Stimulated activated CD4-positive, alpha-beta T cell treated with anti-CD3 and anti-CD28 coated beads, Interleukin-15, amount 100 ng/mL, for 24 hours (primary cell): ENCODE results near the gene UGT8.
"Not testable (repeated sequence)": the region's sequence is repeated elsewhere in the genome, so short reads cannot be mapped to it uniquely, and the experiment has no call there.

Source experiments
- DNase-seq: peaks from one replicate; pipeline ENCODE4 v3.0.0-alpha.2; 2020

The UGT8 gene

GRCh38 chr4:114598191-114599121 is at the start of gene UGT8:
Gene UGT8, plus strand, starts transcription at chr4:114598807. Its CDS starts 24,074 bp downstream, at chr4:114622881.
- DNase-seq = peak; percentile 75

GRCh38 chr4:114549638-114550037 is 49.0 kb upstream of the UGT8 start:
- DNase-seq = no peak

- DNase-seq = no peak
Measured at GRCh38 chr4:114558446-114559020, 40.1 kb upstream of the UGT8 start.

- no peak for DNase-seq
Measured at GRCh38 chr4:114561590-114561989, 37.0 kb upstream of the UGT8 start.

- DNase-seq = no peak
Measured at GRCh38 chr4:114562176-114562904, 36.3 kb upstream of the UGT8 start.

- DNase-seq = no peak
Measured at GRCh38 chr4:114563536-114564315, 34.9 kb upstream of the UGT8 start.

GRCh38 chr4:114577386-114577785 is 21.2 kb upstream of the UGT8 start:
- DNase-seq = no peak

- no peak for DNase-seq
Measured at GRCh38 chr4:114582621-114583020, 16.0 kb upstream of the UGT8 start.

- DNase-seq = no peak
Measured at GRCh38 chr4:114588305-114588704, 10.3 kb upstream of the UGT8 start.

- DNase-seq = not testable (repeated sequence)
Measured at GRCh38 chr4:114590360-114590759, 8.2 kb upstream of the UGT8 start.

- DNase-seq = no peak
Measured at GRCh38 chr4:114593526-114593925, 5.1 kb upstream of the UGT8 start.

- no peak for DNase-seq
Measured at GRCh38 chr4:114595207-114595606, 3.4 kb upstream of the UGT8 start.

GRCh38 chr4:114595921-114596320 is 2.7 kb upstream of the UGT8 start:
- DNase-seq = no peak

GRCh38 chr4:114597410-114598115 is 1.0 kb upstream of the UGT8 start:
- no peak for DNase-seq

- DNase-seq = peak; percentile 11
Measured at GRCh38 chr4:114599231-114599902, 760 bp downstream of the UGT8 start.

GRCh38 chr4:114599903-114600552 is 1.4 kb downstream of the UGT8 start:
- peak; percentile 7 for DNase-seq

GRCh38 chr4:114600672-114601071 is 2.1 kb downstream of the UGT8 start:
- DNase-seq = no peak

- DNase-seq = no peak
Measured at GRCh38 chr4:114601304-114602052, 2.9 kb downstream of the UGT8 start.

- DNase-seq = no peak
Measured at GRCh38 chr4:114603497-114603896, 4.9 kb downstream of the UGT8 start.

- DNase-seq = no peak
Measured at GRCh38 chr4:114606245-114606644, 7.6 kb downstream of the UGT8 start.
